Liver (tissue), 3 donors: Measurements from ENCODE around the gene CADPS.

Source experiments
- CTCF ChIP-seq: fragments of 150-350 bp; IDR thresholded peaks from 2 replicates; pipeline ENCODE4 v1.5.1; 2017; ENCODE audit warnings: improper control_type of control experiment, low read depth, low read length; ENCODE audit not compliant: missing input control
- EGR1 ChIP-seq, 2 donors: IDR thresholded peaks; 2 replicates each; pipeline ENCODE4 v1.6.1; 2016 to 2018; ENCODE audit warnings: antibody characterized with exemption in 2 of 2, low read depth in 2 of 2
- GABPA ChIP-seq, 2 donors: IDR thresholded peaks in 1 of 2; conservative IDR thresholded peaks in 1 of 2; 2 replicates each; pipeline ENCODE4 v1.6.1; 2016; ENCODE audit warnings: antibody characterized with exemption in 2 of 2, mild to moderate bottlenecking in 1 of 2, moderate library complexity in 1 of 2
- JUND ChIP-seq, 2 donors: IDR thresholded peaks; 2 replicates each; pipeline ENCODE4 v1.6.1; 2016; ENCODE audit warnings: antibody characterized with exemption in 2 of 2
- MAX ChIP-seq: IDR thresholded peaks from 2 replicates; pipeline ENCODE4 v1.6.1; 2016; ENCODE audit warnings: antibody characterized with exemption
- RAD21 ChIP-seq, 2 donors: IDR thresholded peaks; 2 replicates each; pipeline ENCODE4 v1.6.1; 2016; ENCODE audit warnings: antibody characterized with exemption in 2 of 2, mild to moderate bottlenecking in 2 of 2
- RXRA ChIP-seq, 2 donors: IDR thresholded peaks; 2 replicates each; pipeline ENCODE4 v1.6.1; 2017 to 2018; ENCODE audit warnings: antibody characterized with exemption in 2 of 2, mild to moderate bottlenecking in 1 of 2
- SP1 ChIP-seq: IDR thresholded peaks from 2 replicates; pipeline ENCODE4 v1.6.1; 2018; ENCODE audit warnings: antibody characterized with exemption, mild to moderate bottlenecking
- TAF1 ChIP-seq: conservative IDR thresholded peaks from 2 replicates; pipeline ENCODE4 v1.6.1; 2016; ENCODE audit warnings: antibody characterized with exemption, mild to moderate bottlenecking
- YY1 ChIP-seq: IDR thresholded peaks from 2 replicates; pipeline ENCODE4 v1.6.1; 2016; ENCODE audit warnings: antibody characterized with exemption, mild to moderate bottlenecking
- ZBTB33 ChIP-seq: IDR thresholded peaks from 2 replicates; pipeline ENCODE4 v1.6.1; 2016; ENCODE audit warnings: antibody characterized with exemption
- TF ChIP-seq, protein P1 (sequence below): IDR thresholded peaks from 2 replicates; pipeline ENCODE4 v1.6.1; 2016; ENCODE audit warnings: antibody characterized with exemption, mild to moderate bottlenecking
- donor health status: healthy.
- donor health status: healthy.

GRCh38 chr3:62453448-62453847 is 421.8 kb downstream of the CADPS start:
- no peak for TF ChIP-seq YY1
- no peak for TF ChIP-seq CTCF
- TF ChIP-seq ZBTB33: no peak
- no peak for TF ChIP-seq MAX
- TF ChIP-seq, protein P1, sequence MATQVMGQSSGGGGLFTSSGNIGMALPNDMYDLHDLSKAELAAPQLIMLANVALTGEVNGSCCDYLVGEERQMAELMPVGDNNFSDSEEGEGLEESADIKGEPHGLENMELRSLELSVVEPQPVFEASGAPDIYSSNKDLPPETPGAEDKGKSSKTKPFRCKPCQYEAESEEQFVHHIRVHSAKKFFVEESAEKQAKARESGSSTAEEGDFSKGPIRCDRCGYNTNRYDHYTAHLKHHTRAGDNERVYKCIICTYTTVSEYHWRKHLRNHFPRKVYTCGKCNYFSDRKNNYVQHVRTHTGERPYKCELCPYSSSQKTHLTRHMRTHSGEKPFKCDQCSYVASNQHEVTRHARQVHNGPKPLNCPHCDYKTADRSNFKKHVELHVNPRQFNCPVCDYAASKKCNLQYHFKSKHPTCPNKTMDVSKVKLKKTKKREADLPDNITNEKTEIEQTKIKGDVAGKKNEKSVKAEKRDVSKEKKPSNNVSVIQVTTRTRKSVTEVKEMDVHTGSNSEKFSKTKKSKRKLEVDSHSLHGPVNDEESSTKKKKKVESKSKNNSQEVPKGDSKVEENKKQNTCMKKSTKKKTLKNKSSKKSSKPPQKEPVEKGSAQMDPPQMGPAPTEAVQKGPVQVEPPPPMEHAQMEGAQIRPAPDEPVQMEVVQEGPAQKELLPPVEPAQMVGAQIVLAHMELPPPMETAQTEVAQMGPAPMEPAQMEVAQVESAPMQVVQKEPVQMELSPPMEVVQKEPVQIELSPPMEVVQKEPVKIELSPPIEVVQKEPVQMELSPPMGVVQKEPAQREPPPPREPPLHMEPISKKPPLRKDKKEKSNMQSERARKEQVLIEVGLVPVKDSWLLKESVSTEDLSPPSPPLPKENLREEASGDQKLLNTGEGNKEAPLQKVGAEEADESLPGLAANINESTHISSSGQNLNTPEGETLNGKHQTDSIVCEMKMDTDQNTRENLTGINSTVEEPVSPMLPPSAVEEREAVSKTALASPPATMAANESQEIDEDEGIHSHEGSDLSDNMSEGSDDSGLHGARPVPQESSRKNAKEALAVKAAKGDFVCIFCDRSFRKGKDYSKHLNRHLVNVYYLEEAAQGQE: no peak
- no peak for TF ChIP-seq TAF1
- no peak for TF ChIP-seq JUND (IDR thresholded peaks at IDR 0.05)
- no peak for TF ChIP-seq SP1
- TF ChIP-seq RAD21 (IDR thresholded peaks at IDR 0.05): no peak
- no peak for TF ChIP-seq EGR1 (IDR thresholded peaks at IDR 0.05; ENCODE audit: low read depth in 2 of 2)
- TF ChIP-seq RXRA (IDR thresholded peaks at IDR 0.05): no peak
- TF ChIP-seq GABPA (IDR thresholded peaks at IDR 0.05 in 1 of 2, conservative IDR thresholded peaks at IDR 0.05 in 1 of 2): no peak
